ENCODE results near the gene DHRS9.

The DHRS9 gene

DNA sequence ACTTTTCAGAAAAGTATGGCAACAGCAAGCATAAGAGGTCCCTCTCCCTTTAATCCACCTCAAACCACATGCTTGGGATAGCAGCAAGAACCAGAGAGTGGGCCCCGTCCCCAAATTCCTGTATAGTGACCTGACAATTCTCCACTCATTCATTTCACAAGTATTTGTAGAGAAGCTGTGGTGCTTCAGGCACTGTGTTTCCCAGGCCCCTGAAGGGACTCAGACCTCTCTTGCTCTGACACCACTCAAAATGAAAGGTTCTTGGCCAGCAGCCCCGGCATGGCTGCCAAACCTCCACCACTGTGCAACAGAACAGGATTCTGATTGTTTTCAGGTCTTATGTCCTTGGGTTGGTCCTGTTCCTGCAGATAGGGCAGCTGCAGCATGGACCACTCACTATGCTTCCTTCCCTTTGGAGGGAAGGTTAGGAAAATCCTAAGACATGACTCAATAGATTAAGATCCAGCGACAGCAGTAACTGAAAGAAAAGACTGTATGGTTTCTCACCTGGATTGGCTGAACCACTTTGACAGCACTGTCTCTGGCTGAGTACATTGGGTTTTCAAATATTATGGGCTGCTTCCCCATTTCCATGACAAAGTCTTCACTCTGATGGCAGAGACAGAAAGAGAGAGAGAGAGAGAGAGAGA, 67.6 kb downstream of the DHRS9 start:
- H3K9ac ChIP-seq (ENCODE audit: low read length): no peak overlapping the region
- no peaks in the 10 kb centered on the region for H3K9me3 ChIP-seq (ENCODE audit: insufficient read depth, low read length)
- H3K4me2 ChIP-seq (ENCODE audit: low read depth, low read length, poor library complexity, severe bottlenecking): no peak overlapping the region
- H3K27ac ChIP-seq (ENCODE audit: low read depth, low read length): no peak overlapping the region
- no peaks in the 10 kb centered on the region for H3F3A ChIP-seq (ENCODE audit: insufficient read depth)
- H3K79me2 ChIP-seq (ENCODE audit: insufficient read depth, low read length): no peaks in the 10 kb centered on the region
- H3K27me3 ChIP-seq (ENCODE audit: low read length): no peaks in the 10 kb centered on the region
- no peak for TF ChIP-seq EZH2phosphoT487 (conservative IDR thresholded peaks at IDR 0.05; ENCODE audit: low read length)
- H3K36me3 ChIP-seq (ENCODE audit: low read length): no peaks in the 10 kb centered on the region
- H4K20me1 ChIP-seq (ENCODE audit: low read depth, low read length): no peaks in the 10 kb centered on the region
- no peak overlapping the region for H3K4me3 ChIP-seq (ENCODE audit: insufficient read depth, low read length, poor library complexity, severe bottlenecking)
- H2AFZ ChIP-seq (ENCODE audit: low read depth, low read length, severe bottlenecking): no peak overlapping the region
- H3K9me2 ChIP-seq (replicated peaks; ENCODE audit: insufficient read depth, low read length): no peaks in the 10 kb centered on the region

DNA sequence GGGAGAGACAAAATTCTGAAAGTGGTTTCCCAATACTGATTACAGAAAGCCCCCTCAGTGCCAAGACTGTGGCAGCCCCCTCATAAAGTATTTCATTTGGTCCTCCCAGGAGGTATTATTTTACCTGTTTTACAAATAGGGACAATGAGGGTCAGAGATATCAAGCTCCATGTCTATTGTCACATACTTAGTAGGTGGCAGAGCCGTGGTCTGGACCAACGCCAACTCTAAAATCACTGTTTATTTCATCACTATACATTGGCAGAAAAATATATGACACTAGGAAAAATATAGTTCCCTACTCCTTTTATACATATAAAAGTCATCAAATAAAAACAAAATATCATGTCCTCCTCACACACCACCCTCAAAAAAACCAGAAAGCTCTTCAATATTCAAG, 68.6 kb downstream of the DHRS9 start:
- no peaks in the 10 kb centered on the region for H3K36me3 ChIP-seq (ENCODE audit: low read length)
- H3K27me3 ChIP-seq (ENCODE audit: low read length): no peaks in the 10 kb centered on the region
- no peaks in the 10 kb centered on the region for H3F3A ChIP-seq (ENCODE audit: insufficient read depth)
- H3K4me2 ChIP-seq (ENCODE audit: low read depth, low read length, poor library complexity, severe bottlenecking): no peak overlapping the region
- no peak overlapping the region for H2AFZ ChIP-seq (ENCODE audit: low read depth, low read length, severe bottlenecking)
- H3K9ac ChIP-seq (ENCODE audit: low read length): no peak overlapping the region
- no peaks in the 10 kb centered on the region for H3K9me2 ChIP-seq (replicated peaks; ENCODE audit: insufficient read depth, low read length)
- H3K4me3 ChIP-seq (ENCODE audit: insufficient read depth, low read length, poor library complexity, severe bottlenecking): no peak overlapping the region
- H4K20me1 ChIP-seq (ENCODE audit: low read depth, low read length): no peaks in the 10 kb centered on the region
- no peak overlapping the region for H3K27ac ChIP-seq (ENCODE audit: low read depth, low read length)
- H3K9me3 ChIP-seq (ENCODE audit: insufficient read depth, low read length): no peaks in the 10 kb centered on the region
- H3K79me2 ChIP-seq (ENCODE audit: insufficient read depth, low read length): no peaks in the 10 kb centered on the region
- TF ChIP-seq CTCF (IDR thresholded peaks at IDR 0.05; ENCODE audit: insufficient read depth, low read length, poor library complexity, severe bottlenecking) (no peak), EZH2phosphoT487 (conservative IDR thresholded peaks at IDR 0.05; ENCODE audit: low read length) (no peak)

- H3K9me2 ChIP-seq (replicated peaks; ENCODE audit: insufficient read depth, low read length): no peaks in the 10 kb centered on the region
Measured at GRCh38 chr2:169139145-169139544, 69.8 kb downstream of the DHRS9 start.

More at GRCh38 chr2:169139145-169139544, 69.8 kb downstream of the DHRS9 start:
- Histone ChIP-seq H3F3A (ENCODE audit: insufficient read depth) (no peaks in the 10 kb centered on the region), H3K9me3 (ENCODE audit: insufficient read depth, low read length) (no peaks in the 10 kb centered on the region), H3K4me2 (ENCODE audit: low read depth, low read length, poor library complexity, severe bottlenecking) (no peak overlapping the region), H3K9ac (ENCODE audit: low read length) (no peak overlapping the region), H3K36me3 (ENCODE audit: low read length) (no peaks in the 10 kb centered on the region), H2AFZ (ENCODE audit: low read depth, low read length, severe bottlenecking) (no peak overlapping the region), H3K4me3 (ENCODE audit: insufficient read depth, low read length, poor library complexity, severe bottlenecking) (no peak overlapping the region), H4K20me1 (ENCODE audit: low read depth, low read length) (no peaks in the 10 kb centered on the region), H3K79me2 (ENCODE audit: insufficient read depth, low read length) (no peaks in the 10 kb centered on the region), H3K27ac (ENCODE audit: low read depth, low read length) (no peak overlapping the region), H3K27me3 (ENCODE audit: low read length) (no peaks in the 10 kb centered on the region)
- no peak for TF ChIP-seq EZH2phosphoT487 (conservative IDR thresholded peaks at IDR 0.05; ENCODE audit: low read length)
- no peak for TF ChIP-seq CTCF (IDR thresholded peaks at IDR 0.05; ENCODE audit: insufficient read depth, low read length, poor library complexity, severe bottlenecking)
